ENCODE measurements around the gene KIF4B.

The KIF4B gene

GRCh38 chr5:155052532-155052931 lies 39.0 kb downstream of the KIF4B start:
- DNase-seq (ENCODE audit: extremely low read depth, low read depth): no peak
- no peak for TF ChIP-seq CTCF (IDR thresholded peaks at IDR 0.05; ENCODE audit: low read depth, low read length, missing control alignments)
- H3K4me3 ChIP-seq (replicated peaks; ENCODE audit: low read depth, low read length): no peak overlapping the region

- TF ChIP-seq CTCF (IDR thresholded peaks at IDR 0.05; ENCODE audit: low read depth, low read length, missing control alignments): no peak
- DNase-seq (ENCODE audit: extremely low read depth, low read depth): no peak
- H3K4me3 ChIP-seq (replicated peaks; ENCODE audit: low read depth, low read length): no peak overlapping the region
Measured at GRCh38 chr5:155053501-155053900, 39.9 kb downstream of the KIF4B start.

GRCh38 chr5:155056644-155057269 lies 43.2 kb downstream of the KIF4B start:
- no peak for TF ChIP-seq CTCF (IDR thresholded peaks at IDR 0.05; ENCODE audit: low read depth, low read length, missing control alignments)

GRCh38 chr5:155057626-155058025 lies 44.1 kb downstream of the KIF4B start:
- no peak for TF ChIP-seq CTCF (IDR thresholded peaks at IDR 0.05; ENCODE audit: low read depth, low read length, missing control alignments)
- H3K4me3 ChIP-seq (replicated peaks; ENCODE audit: low read depth, low read length): no peak overlapping the region
- DNase-seq (ENCODE audit: extremely low read depth, low read depth): no peak

More at GRCh38 chr5:155056644-155057269, 43.2 kb downstream of the KIF4B start:
- H3K4me3 ChIP-seq (replicated peaks; ENCODE audit: low read depth, low read length): no peak overlapping the region
- DNase-seq (ENCODE audit: extremely low read depth, low read depth): no peak

GRCh38 chr5:155064580-155064979 lies 51.0 kb downstream of the KIF4B start:
- no peak overlapping the region for H3K4me3 ChIP-seq (replicated peaks; ENCODE audit: low read depth, low read length)
- TF ChIP-seq CTCF (IDR thresholded peaks at IDR 0.05; ENCODE audit: low read depth, low read length, missing control alignments): no peak
- no peak for DNase-seq (ENCODE audit: extremely low read depth, low read depth)

GRCh38 chr5:155066886-155067595 lies 53.5 kb downstream of the KIF4B start:
- H3K4me3 ChIP-seq (replicated peaks; ENCODE audit: low read depth, low read length): no peak overlapping the region
- no peak for TF ChIP-seq CTCF (IDR thresholded peaks at IDR 0.05; ENCODE audit: low read depth, low read length, missing control alignments)
- no peak for DNase-seq (ENCODE audit: extremely low read depth, low read depth)
